Measurements from ENCODE around the gene BDNF. TPM values are rescaled to one million over a fixed set of nuclear protein-coding genes. Genes with fewer than 3 reads are reported as not detected.

The BDNF gene
- total RNA-seq, 4 donors from 2014 or later: 0.14 to 0.64 TPM; not detected in 2

DNA sequence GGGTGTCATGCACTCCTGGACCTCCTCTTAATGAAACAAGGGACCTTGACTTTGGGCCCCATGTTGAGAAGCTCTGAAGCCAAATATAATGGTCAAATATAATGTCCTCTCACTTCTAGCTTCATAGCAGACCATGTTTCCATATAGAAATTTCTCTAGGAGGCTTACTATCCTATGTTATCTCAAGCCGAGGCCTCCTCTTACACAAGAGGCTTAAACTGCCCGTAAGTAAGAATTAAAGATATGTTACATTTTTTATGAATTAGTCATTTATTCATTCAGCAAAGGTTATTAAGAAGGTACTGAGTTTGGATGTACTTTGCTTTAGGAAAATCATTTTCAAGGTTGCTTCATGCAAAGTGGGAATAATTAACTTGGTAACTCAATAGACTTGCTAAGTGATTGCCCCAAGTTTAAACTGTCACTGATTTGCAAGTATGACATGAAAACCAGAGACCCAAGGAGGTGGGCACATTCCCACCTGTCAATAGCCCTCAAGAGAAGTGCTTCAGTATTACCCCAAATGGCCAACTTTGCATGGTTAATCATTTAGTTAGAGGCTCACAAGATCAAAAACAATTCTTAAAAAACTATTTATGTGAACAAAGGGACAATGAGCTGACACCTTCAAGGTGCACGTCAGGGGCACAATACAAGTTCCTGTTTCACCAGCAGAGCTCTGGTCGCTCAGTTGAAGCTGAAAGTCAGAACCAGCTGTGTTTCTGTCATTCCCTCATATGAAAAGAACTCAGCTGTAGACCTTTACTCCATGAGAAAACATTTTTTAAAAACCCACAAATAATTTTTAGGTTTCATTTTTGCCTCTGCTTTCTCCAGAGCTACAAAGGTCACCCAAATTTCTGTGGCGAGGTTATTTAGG lies 20.9 kb downstream of the BDNF start:
- no peak for TF ChIP-seq POLR2A (IDR thresholded peaks at IDR 0.05)
- TF ChIP-seq EP300 (IDR thresholded peaks at IDR 0.05; ENCODE audit: low read depth): no peak
- no peak for TF ChIP-seq CTCF (IDR thresholded peaks at IDR 0.05)
- TF ChIP-seq POLR2AphosphoS5 (IDR thresholded peaks at IDR 0.05): no peak
- H3K4me1 ChIP-seq: no peaks in the 10 kb centered on the region
- DNase-seq: no peak
- H3K36me3 ChIP-seq: no peaks in the 10 kb centered on the region
- 87 to 94% methylated on average over 4 to 5 of the region's 5 CpGs for WGBS, 2 donors (ENCODE audit: low coverage in 1 of 2)
- intact Hi-C loops (cut with DNase I; ENCODE audit: low total_unique reads): no loop called here
- in situ Hi-C loops (cut with MboI; ENCODE audit: low pct_ligation_motif_present in 1 of 4, low pct_unique_long_range_greater_than_20kb in 1 of 4, low sequenced_read_pairs in 3 of 4): loop anchor here (25.0 kb wide), 4 partner anchors 608 to 1658 kb away; no protein-coding TSS in a partner anchor
- H3K27ac ChIP-seq: no peak overlapping the region
- H3K4me3 ChIP-seq: no peak overlapping the region
- no peaks in the 10 kb centered on the region for H3K9me3 ChIP-seq
- no peaks in the 10 kb centered on the region for H3K27me3 ChIP-seq

DNA sequence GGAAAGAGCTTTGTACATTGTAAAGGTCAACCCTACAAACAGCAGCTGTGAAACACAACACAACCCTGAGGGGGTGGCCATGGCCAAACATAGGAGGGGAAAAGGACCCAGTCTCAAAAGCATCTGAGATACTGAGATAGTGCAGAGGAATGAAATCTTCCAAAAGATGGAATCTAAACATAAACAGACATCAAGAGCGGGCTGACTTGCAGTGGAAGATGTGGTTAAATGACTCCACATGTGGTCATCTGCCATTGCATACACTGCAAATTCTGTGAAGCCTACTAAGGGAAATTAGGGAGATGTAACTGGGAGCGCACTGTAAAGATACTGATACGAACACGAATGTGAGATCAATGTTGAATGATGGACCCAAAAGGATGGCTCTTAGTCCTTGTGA lies 22.0 kb downstream of the BDNF start:
- H3K4me1 ChIP-seq: no peaks in the 10 kb centered on the region
- intact Hi-C loops (cut with DNase I; ENCODE audit: low total_unique reads) (no loop called here), in situ Hi-C loops (cut with MboI; ENCODE audit: low pct_ligation_motif_present in 1 of 4, low pct_unique_long_range_greater_than_20kb in 1 of 4, low sequenced_read_pairs in 3 of 4) (loop anchor here (25.0 kb wide), 4 partner anchors 609 to 1659 kb away; no protein-coding TSS in a partner anchor)
- no peaks in the 10 kb centered on the region for H3K36me3 ChIP-seq
- H3K4me3 ChIP-seq: no peak overlapping the region
- WGBS, 2 donors (ENCODE audit: low coverage in 1 of 2): 75 to 81% methylated on average over 4 of the region's 4 CpGs
- DNase-seq: no peak
- no peak overlapping the region for H3K27ac ChIP-seq
- H3K9me3 ChIP-seq: no peaks in the 10 kb centered on the region
- no peaks in the 10 kb centered on the region for H3K27me3 ChIP-seq
- TF ChIP-seq POLR2A (IDR thresholded peaks at IDR 0.05) (no peak), CTCF (IDR thresholded peaks at IDR 0.05) (no peak), EP300 (IDR thresholded peaks at IDR 0.05; ENCODE audit: low read depth) (no peak), POLR2AphosphoS5 (IDR thresholded peaks at IDR 0.05) (no peak)

DNA sequence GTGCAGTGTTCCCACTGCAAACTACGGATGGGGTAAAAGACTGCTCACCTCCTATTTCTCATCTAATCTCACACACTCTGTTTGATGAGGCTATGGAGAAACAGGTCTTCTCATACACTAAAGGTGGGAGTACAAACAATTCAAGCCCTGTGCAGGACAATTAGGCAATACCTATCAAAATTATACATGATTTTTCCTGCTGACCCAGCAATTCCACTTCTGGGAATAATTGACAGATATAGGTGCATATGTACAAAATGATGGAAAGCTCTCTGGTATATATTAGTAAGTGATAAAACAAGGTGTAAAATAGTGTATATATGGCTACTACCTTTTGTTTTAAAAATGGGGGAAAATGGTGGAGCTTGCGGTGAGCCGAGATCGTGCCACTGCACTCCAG lies 23.1 kb downstream of the BDNF start:
- TF ChIP-seq POLR2A (IDR thresholded peaks at IDR 0.05) (no peak), POLR2AphosphoS5 (IDR thresholded peaks at IDR 0.05) (no peak), EP300 (IDR thresholded peaks at IDR 0.05; ENCODE audit: low read depth) (no peak), CTCF (IDR thresholded peaks at IDR 0.05) (no peak)

DNA sequence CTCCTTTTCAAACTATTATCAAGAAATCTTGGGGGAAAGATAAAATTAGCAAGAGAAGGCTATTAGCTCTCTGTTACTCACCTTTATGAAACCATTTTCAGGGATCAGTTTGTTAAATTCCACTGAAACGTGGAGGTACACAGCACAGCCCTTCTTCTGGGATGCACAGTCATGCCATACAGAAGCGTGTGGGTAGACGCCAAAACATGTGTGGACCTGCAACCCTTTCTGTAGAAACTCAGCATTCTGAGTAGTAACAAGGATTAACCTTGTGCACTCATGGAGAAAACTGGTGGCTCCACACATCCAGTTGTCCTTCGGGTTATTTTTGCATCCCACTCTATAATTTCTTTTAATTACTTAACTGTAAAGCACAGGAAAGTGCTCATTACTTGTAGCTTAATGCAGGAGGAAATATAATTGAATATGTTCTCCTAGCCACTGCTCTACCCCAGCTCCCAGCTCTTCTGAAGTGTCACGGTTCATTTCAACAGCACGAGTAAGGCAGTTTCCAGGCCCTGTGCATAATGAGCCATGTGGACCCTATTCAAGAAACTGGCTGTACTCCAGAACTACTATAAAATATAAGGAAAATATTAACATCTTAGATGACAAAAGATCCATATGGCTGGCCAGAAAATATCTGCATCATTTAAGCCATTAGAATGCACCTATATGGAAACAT lies 26.1 kb downstream of the BDNF start:
- Histone ChIP-seq H3K9me3 (no peaks in the 10 kb centered on the region), H3K4me3 (no peak overlapping the region), H3K27ac (no peak overlapping the region), H3K27me3 (no peaks in the 10 kb centered on the region), H3K4me1 (no peaks in the 10 kb centered on the region), H3K36me3 (no peaks in the 10 kb centered on the region)
- WGBS, 2 donors (ENCODE audit: low coverage in 1 of 2): 81 to 92% methylated on average over 6 of the region's 6 CpGs
- TF ChIP-seq EP300 (IDR thresholded peaks at IDR 0.05; ENCODE audit: low read depth): no peak
- no peak for TF ChIP-seq CTCF (IDR thresholded peaks at IDR 0.05)
- no peak for TF ChIP-seq POLR2A (IDR thresholded peaks at IDR 0.05)
- TF ChIP-seq POLR2AphosphoS5 (IDR thresholded peaks at IDR 0.05): no peak
- DNase-seq: no peak
- intact Hi-C loops (cut with DNase I; ENCODE audit: low total_unique reads): no loop called here
- in situ Hi-C loops (cut with MboI; ENCODE audit: low pct_ligation_motif_present in 1 of 4, low pct_unique_long_range_greater_than_20kb in 1 of 4, low sequenced_read_pairs in 3 of 4): loop anchor here in 1 of 4 donors (25.0 kb wide), 1 partner anchor 112 kb away; no protein-coding TSS in a partner anchor

More for the DNA sequence above, 23.1 kb downstream of the BDNF start:
- Histone ChIP-seq H3K4me3 (no peak overlapping the region), H3K27me3 (no peaks in the 10 kb centered on the region), H3K27ac (no peak overlapping the region), H3K36me3 (no peaks in the 10 kb centered on the region), H3K4me1 (no peaks in the 10 kb centered on the region), H3K9me3 (no peaks in the 10 kb centered on the region)
- intact Hi-C loops (cut with DNase I; ENCODE audit: low total_unique reads) (no loop called here), in situ Hi-C loops (cut with MboI; ENCODE audit: low pct_ligation_motif_present in 1 of 4, low pct_unique_long_range_greater_than_20kb in 1 of 4, low sequenced_read_pairs in 3 of 4) (loop anchor here (25.0 kb wide), 4 partner anchors 610 to 1660 kb away; no protein-coding TSS in a partner anchor)
- 83 to 98% methylated on average over 3 to 4 of the region's 4 CpGs for WGBS, 2 donors (ENCODE audit: low coverage in 1 of 2)
- DNase-seq: no peak
